DOHH2 (cell line): ENCODE measurements around the gene MYO10.

Experiments
- H3F3A ChIP-seq: fragments of 200-600 bp; sonication (generic), shearing (Covaris generic); 2 replicates; pipeline ENCODE4 v1.6.0; 2016; ENCODE audit warnings: antibody characterized with exemption, mild to moderate bottlenecking; ENCODE audit not compliant: control insufficient read depth, insufficient read depth
- H3K27ac ChIP-seq: fragments of 200-600 bp; sonication (generic); 2 replicates; pipeline ENCODE4 v1.5.1; 2014; ENCODE audit warnings: low read depth, mild to moderate bottlenecking, low read length, moderate library complexity
- H3K27me3 ChIP-seq: fragments of 200-600 bp; sonication (generic); 2 replicates; pipeline ENCODE4 v1.6.1; 2014; ENCODE audit warnings: mild to moderate bottlenecking, low read length, mixed read lengths; ENCODE audit not compliant: control insufficient read depth
- H3K36me3 ChIP-seq: fragments of 200-600 bp; sonication (generic); 2 replicates; pipeline ENCODE4 v1.6.1; 2014; ENCODE audit warnings: mild to moderate bottlenecking, low read length, moderate library complexity, mixed read lengths; ENCODE audit not compliant: control insufficient read depth
- H3K4me1 ChIP-seq: fragments of 200-600 bp; sonication (generic); 2 replicates; pipeline ENCODE4 v1.6.1; 2014; ENCODE audit warnings: mild to moderate bottlenecking, low read length, mixed read lengths; ENCODE audit not compliant: control insufficient read depth
- H3K4me2 ChIP-seq: fragments of 200-600 bp; sonication (generic); 2 replicates; pipeline ENCODE4 v1.6.0; 2014; ENCODE audit warnings: mild to moderate bottlenecking, low read length, moderate library complexity
- H3K4me3 ChIP-seq: fragments of 200-600 bp; sonication (generic); 2 replicates; pipeline ENCODE4 v1.5.1; 2014; ENCODE audit warnings: mild to moderate bottlenecking, low read length, mixed read lengths
- H3K79me2 ChIP-seq: fragments of 200-600 bp; sonication (generic); 2 replicates; pipeline ENCODE4 v1.6.1; 2014; ENCODE audit warnings: mild to moderate bottlenecking, low read length, mixed read lengths; ENCODE audit not compliant: control insufficient read depth
- H3K9me2 ChIP-seq: fragments of 200-600 bp; sonication (generic); replicated peaks from 2 replicates; pipeline ENCODE4 v1.6.1; 2014; ENCODE audit warnings: mild to moderate bottlenecking, low read length, mixed read lengths; ENCODE audit not compliant: control insufficient read depth
- H3K9me3 ChIP-seq: fragments of 200-600 bp; sonication (generic); 2 replicates; pipeline ENCODE4 v1.6.1; 2014; ENCODE audit warnings: antibody characterized with exemption, low read length, mixed read lengths; ENCODE audit not compliant: control insufficient read depth, insufficient read depth
- H4K20me1 ChIP-seq: fragments of 200-600 bp; sonication (generic); 2 replicates; pipeline ENCODE4 v1.6.0; 2014; ENCODE audit warnings: low read depth, mild to moderate bottlenecking, antibody characterized with exemption, low read length, moderate library complexity; ENCODE audit not compliant: control insufficient read depth, insufficient read depth
- EZH2phosphoT487 ChIP-seq: fragments of 200-600 bp; sonication (generic); IDR thresholded peaks from 2 replicates; pipeline ENCODE4 v1.6.1; 2017; ENCODE audit warnings: borderline replicate concordance, mild to moderate bottlenecking, antibody characterized with exemption, low read length, moderate library complexity, mixed read lengths
- TF ChIP-seq, protein P1 (sequence below): fragments of 200-600 bp; sonication (generic); IDR thresholded peaks from one replicate; pipeline ENCODE4 v1.5.1; 2014; ENCODE audit warnings: antibody characterized with exemption, mild to moderate bottlenecking, low read depth, low read length; ENCODE audit not compliant: poor library complexity, severe bottlenecking

The MYO10 gene

DNA sequence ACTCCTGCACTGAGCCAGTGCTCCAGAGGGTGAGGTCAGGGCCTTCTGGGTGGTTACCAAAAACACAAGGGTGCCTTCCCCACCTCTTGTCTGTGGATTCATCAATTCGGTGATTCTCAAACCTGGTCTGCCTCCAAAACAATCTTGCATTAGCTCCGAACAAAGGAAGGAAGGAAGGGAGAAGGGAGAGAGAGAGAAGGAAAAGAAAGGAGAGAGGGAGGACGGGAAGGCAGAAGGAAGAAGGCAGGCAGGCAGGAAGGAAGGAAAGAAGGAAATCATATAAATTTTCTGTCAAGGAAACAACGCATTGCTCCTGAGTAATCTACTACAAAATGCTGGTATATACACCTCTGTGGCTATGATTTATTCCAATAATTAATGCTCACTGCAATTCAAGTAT lies 39.3 kb downstream of the MYO10 start:
- Histone ChIP-seq H3K9me3 (no peaks in the 10 kb centered on the region), H3K4me3 (no peak overlapping the region), H4K20me1 (no peaks in the 10 kb centered on the region), H3K4me1 (no peaks in the 10 kb centered on the region), H3K27ac (no peak overlapping the region), H3K27me3 (no peaks in the 10 kb centered on the region), H3K79me2 (no peaks in the 10 kb centered on the region), H3K4me2 (no peak overlapping the region), H3F3A (no peaks in the 10 kb centered on the region), H3K36me3 (no peaks in the 10 kb centered on the region), H3K9me2 (no peaks in the 10 kb centered on the region)
- TF ChIP-seq, protein P1, sequence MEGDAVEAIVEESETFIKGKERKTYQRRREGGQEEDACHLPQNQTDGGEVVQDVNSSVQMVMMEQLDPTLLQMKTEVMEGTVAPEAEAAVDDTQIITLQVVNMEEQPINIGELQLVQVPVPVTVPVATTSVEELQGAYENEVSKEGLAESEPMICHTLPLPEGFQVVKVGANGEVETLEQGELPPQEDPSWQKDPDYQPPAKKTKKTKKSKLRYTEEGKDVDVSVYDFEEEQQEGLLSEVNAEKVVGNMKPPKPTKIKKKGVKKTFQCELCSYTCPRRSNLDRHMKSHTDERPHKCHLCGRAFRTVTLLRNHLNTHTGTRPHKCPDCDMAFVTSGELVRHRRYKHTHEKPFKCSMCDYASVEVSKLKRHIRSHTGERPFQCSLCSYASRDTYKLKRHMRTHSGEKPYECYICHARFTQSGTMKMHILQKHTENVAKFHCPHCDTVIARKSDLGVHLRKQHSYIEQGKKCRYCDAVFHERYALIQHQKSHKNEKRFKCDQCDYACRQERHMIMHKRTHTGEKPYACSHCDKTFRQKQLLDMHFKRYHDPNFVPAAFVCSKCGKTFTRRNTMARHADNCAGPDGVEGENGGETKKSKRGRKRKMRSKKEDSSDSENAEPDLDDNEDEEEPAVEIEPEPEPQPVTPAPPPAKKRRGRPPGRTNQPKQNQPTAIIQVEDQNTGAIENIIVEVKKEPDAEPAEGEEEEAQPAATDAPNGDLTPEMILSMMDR: no peak
- no peak for TF ChIP-seq EZH2phosphoT487

DNA sequence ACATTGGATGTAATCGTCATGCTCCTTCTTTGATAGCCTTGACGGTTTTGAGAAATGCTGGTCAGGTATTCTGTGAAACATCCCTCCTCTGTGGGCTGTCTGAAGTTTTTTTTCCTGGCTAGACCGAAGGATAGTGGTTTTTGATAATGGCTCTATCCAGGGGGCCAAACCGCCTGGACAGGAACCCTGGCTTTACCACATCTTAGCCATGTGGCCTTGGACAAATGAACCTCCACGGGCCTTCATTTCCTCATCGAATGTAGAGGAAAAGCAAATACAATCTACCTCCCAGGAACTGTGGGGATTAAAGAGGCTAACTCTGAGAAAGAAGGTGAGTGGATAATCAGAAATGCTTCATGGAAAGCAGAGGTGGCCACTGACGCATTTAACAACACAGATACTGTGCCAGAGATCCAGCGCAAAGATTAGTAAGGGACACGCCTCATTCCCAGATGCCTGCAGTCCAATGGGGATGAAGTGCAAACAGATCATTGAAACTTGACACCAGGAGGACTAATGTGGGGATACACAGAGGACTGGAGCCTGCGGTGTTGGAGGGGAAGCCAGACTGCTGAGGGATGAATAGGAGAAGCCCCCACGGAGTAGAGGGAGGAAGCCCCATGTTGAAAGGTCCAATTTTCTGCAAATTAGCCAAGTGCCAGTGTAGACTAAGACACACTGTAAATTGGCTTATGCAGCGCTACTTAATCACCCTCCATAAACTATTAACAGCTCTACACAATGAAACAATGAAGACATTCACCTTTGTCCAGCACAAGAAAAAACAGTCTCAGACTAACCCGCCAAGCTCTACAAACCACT lies 41.6 kb downstream of the MYO10 start:
- no peak for TF ChIP-seq EZH2phosphoT487
- TF ChIP-seq, protein P1: no peak

DNA sequence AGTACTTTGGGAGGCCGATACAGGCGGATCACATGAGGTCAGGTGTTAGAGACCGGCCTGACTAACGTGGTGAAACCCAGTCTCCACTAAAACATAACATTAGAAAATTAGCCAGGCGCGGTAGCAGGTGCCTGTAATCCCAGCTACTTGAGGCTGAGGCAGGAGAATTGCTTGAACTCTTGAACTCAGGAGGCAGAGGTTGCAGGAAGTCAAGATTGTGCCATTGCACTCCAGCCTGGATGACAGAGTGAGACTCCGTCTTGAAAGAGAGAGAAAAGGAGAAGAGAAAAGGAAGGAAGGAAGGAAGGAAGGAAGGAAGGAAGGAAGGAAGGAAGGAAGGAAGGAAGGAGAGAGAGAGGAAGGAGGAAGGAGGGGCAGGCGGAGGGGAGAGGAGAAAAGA lies 45.1 kb downstream of the MYO10 start:
- no peak overlapping the region for H3K4me3 ChIP-seq
- H3F3A ChIP-seq: no peaks in the 10 kb centered on the region
- no peaks in the 10 kb centered on the region for H3K4me1 ChIP-seq
- H3K36me3 ChIP-seq: no peaks in the 10 kb centered on the region
- H4K20me1 ChIP-seq: no peaks in the 10 kb centered on the region
- TF ChIP-seq, protein P1: no peak
- TF ChIP-seq EZH2phosphoT487: no peak
- H3K9me2 ChIP-seq: no peaks in the 10 kb centered on the region
- H3K9me3 ChIP-seq: no peaks in the 10 kb centered on the region
- H3K79me2 ChIP-seq: no peaks in the 10 kb centered on the region
- H3K4me2 ChIP-seq: no peak overlapping the region
- H3K27me3 ChIP-seq: no peaks in the 10 kb centered on the region
- no peak overlapping the region for H3K27ac ChIP-seq

More for the DNA sequence above, 41.6 kb downstream of the MYO10 start:
- no peaks in the 10 kb centered on the region for H3K9me2 ChIP-seq
- no peaks in the 10 kb centered on the region for H3K9me3 ChIP-seq
- no peak overlapping the region for H3K27ac ChIP-seq
- no peak overlapping the region for H3K4me3 ChIP-seq
- no peaks in the 10 kb centered on the region for H3K79me2 ChIP-seq
- no peaks in the 10 kb centered on the region for H3F3A ChIP-seq
- no peaks in the 10 kb centered on the region for H3K36me3 ChIP-seq
- H3K4me1 ChIP-seq: no peaks in the 10 kb centered on the region
- H4K20me1 ChIP-seq: no peaks in the 10 kb centered on the region
- H3K4me2 ChIP-seq: no peak overlapping the region
- H3K27me3 ChIP-seq: no peaks in the 10 kb centered on the region
